NT2/D1 (cell line): ENCODE results near the gene COL11A2.

Source experiments
- YY1 ChIP-seq: IDR thresholded peaks from 2 replicates; pipeline ENCODE4 v1.6.1; 2011; ENCODE audit not compliant: insufficient read length, insufficient read depth
- ZNF274 ChIP-seq: IDR thresholded peaks from 2 replicates; pipeline ENCODE4 v1.6.1; 2011; ENCODE audit warnings: mild to moderate bottlenecking, low read depth, low read length

GRCh38 chr6:33161354-33162331 lies 30.6 kb downstream of the COL11A2 start:
- TF ChIP-seq YY1 (no peak), ZNF274 (no peak)
